HCT116 (cell line): ENCODE data around the gene GAMT. TPM values are rescaled to one million over a fixed set of nuclear protein-coding genes. Genes with fewer than 3 reads are reported as not detected.

Experiments used
- ATAC-seq: fragments of 200-7000 bp; cut with Tn5 transposase; 2 replicates; pipeline ENCODE4 v1.9.1; 2020; ENCODE audit warnings: mild to moderate bottlenecking, moderate library complexity
- BruUV-seq: library from RNA; stranded (reverse); fragments of 400-500 nt; replicated peaks from 2 replicates; lab custom pipeline; 2021; lab: Mats Ljungman, UMichigan
- CTCF ChIA-PET: fragments of 300-600 bp; sonication (Branson Sonifier 250); formaldehyde crosslinking; loops from one replicate; lab custom pipeline; 2021; ENCODE audit warnings: antibody characterized with exemption; lab: Charles Lee
- POLR2A ChIA-PET: fragments of 300-600, 350-600 bp; sonication (Branson Sonifier 250); formaldehyde crosslinking; loops from one replicate; lab custom pipeline; 2021; ENCODE audit warnings: antibody characterized with exemption; lab: Charles Lee
- RAD21 ChIA-PET, 2 experiments: fragments of 300-600 bp; sonication (Branson Sonifier 250); formaldehyde crosslinking; loops; one replicate each; lab custom pipeline; 2023; ENCODE audit warnings: low total read pairs in 2 of 2; ENCODE audit not compliant: uncharacterized antibody in 2 of 2, unreplicated experiment in 2 of 2, low non-redundant PET in 1 of 2; lab: Charles Lee
- DNase-seq: peaks from one replicate; pipeline ENCODE4 v3.0.0-alpha.2; 2010; ENCODE audit warnings: low read depth, low spot score
- H2AFZ ChIP-seq: fragments of 200-600 bp; shearing (Covaris generic), sonication (generic); 2 replicates; pipeline ENCODE4 v1.6.1; 2017; ENCODE audit warnings: low read depth, mixed run types, mixed read lengths, antibody characterized with exemption, low read length; ENCODE audit not compliant: poor library complexity, severe bottlenecking
- H3K27ac ChIP-seq: 2 replicates; pipeline ENCODE4 v1.5.1; 2012; ENCODE audit warnings: low read depth, low read length
- H3K27me3 ChIP-seq: fragments of 200-600 bp; sonication (generic); 2 replicates; pipeline ENCODE4 v1.6.1; 2016; ENCODE audit warnings: mixed run types, low read length, mixed read lengths; ENCODE audit not compliant: insufficient read depth
- H3K36me3 ChIP-seq, 2 experiments: fragments of 200-500 bp in 1 of 2; fragments of 200-600 bp in 1 of 2; sonication (Bioruptor generic) in 1 of 2; sonication (generic) in 1 of 2; 2 replicates each; pipeline versions ENCODE4 v1.5.1 to v1.6.1; 2014 to 2016; ENCODE audit warnings: low read length in 2 of 2, inconsistent platforms in 1 of 2, mixed read lengths in 1 of 2, mixed run types in 1 of 2; ENCODE audit not compliant: insufficient read depth in 2 of 2, control insufficient read depth in 1 of 2
- H3K4me1 ChIP-seq, 2 experiments: fragments of 200-600 bp in 1 of 2; sonication (generic) in 1 of 2; 2 replicates each; pipeline versions ENCODE4 v1.5.1 to v1.6.1; 2012 to 2017; ENCODE audit warnings: low read length in 2 of 2, inconsistent platforms in 1 of 2, mild to moderate bottlenecking in 1 of 2, mixed read lengths in 1 of 2, mixed run types in 1 of 2, moderate library complexity in 1 of 2; ENCODE audit not compliant: insufficient read depth in 2 of 2, control insufficient read depth in 1 of 2
- H3K4me2 ChIP-seq: fragments of 200-600 bp; sonication (generic); 2 replicates; pipeline ENCODE4 v1.6.1; 2017; ENCODE audit warnings: mixed run types, low read length, mixed read lengths
- H3K4me3 ChIP-seq, 2 experiments: fragments of 200-600 bp in 1 of 2; sonication (generic) in 1 of 2; replicated peaks in 1 of 2; 2 replicates each; pipeline ENCODE4 v1.5.1; 2011 to 2016; ENCODE audit warnings: low read length in 2 of 2, control low read depth in 1 of 2, low read depth in 1 of 2, mild to moderate bottlenecking in 1 of 2, mixed read lengths in 1 of 2, mixed run types in 1 of 2
- H3K79me2 ChIP-seq: fragments of 200-600 bp; sonication (generic); 2 replicates; pipeline ENCODE4 v1.6.1; 2017; ENCODE audit warnings: mild to moderate bottlenecking, mixed run types, low read length, moderate library complexity, mixed read lengths; ENCODE audit not compliant: insufficient read depth
- H3K9ac ChIP-seq: fragments of 200-600 bp; sonication (generic); 2 replicates; pipeline ENCODE4 v1.6.1; 2016; ENCODE audit warnings: low read length, mixed read lengths
- H3K9me2 ChIP-seq: fragments of 200-600 bp; sonication (generic), shearing (Covaris generic); 2 replicates; pipeline ENCODE4 v1.6.1; 2017; ENCODE audit warnings: mixed run types, mild to moderate bottlenecking, moderate library complexity; ENCODE audit not compliant: insufficient read depth
- H3K9me3 ChIP-seq, 2 experiments: fragments of 200-500 bp in 1 of 2; fragments of 200-600 bp in 1 of 2; sonication (Bioruptor generic) in 1 of 2; sonication (generic) in 1 of 2; 2 replicates each; pipeline ENCODE4 v1.6.1; 2014 to 2017; ENCODE audit warnings: low read length in 2 of 2, mixed read lengths in 2 of 2, inconsistent platforms in 1 of 2, low read depth in 1 of 2, mild to moderate bottlenecking in 1 of 2, mixed run types in 1 of 2, moderate library complexity in 1 of 2; ENCODE audit not compliant: control insufficient read depth in 1 of 2, insufficient read depth in 1 of 2
- H4K20me1 ChIP-seq: fragments of 200-600 bp; sonication (generic), shearing (Covaris generic); 2 replicates; pipeline ENCODE4 v1.6.1; 2017; ENCODE audit warnings: mixed run types, mild to moderate bottlenecking, moderate library complexity; ENCODE audit not compliant: insufficient read depth
- ATF3 ChIP-seq: IDR thresholded peaks from 2 replicates; pipeline ENCODE4 v1.6.1; 2012
- CTCF ChIP-seq, 3 experiments: fragments of 200-600 bp in 1 of 3; sonication (generic) in 1 of 3; IDR thresholded peaks in 2 of 3; conservative IDR thresholded peaks in 1 of 3; 2 replicates each; pipeline ENCODE4 v1.5.1; 2012 to 2017; ENCODE audit warnings: low read depth in 2 of 3, low read length in 2 of 3, antibody characterized with exemption in 1 of 3, borderline replicate concordance in 1 of 3, control low read depth in 1 of 3, mild to moderate bottlenecking in 1 of 3, mixed read lengths in 1 of 3, mixed run types in 1 of 3, moderate library complexity in 1 of 3; ENCODE audit not compliant: insufficient read depth in 1 of 3
- EZH2 ChIP-seq: fragments of 200-600 bp; sonication (generic); IDR thresholded peaks from 2 replicates; pipeline ENCODE4 v1.6.1; 2017; ENCODE audit warnings: antibody characterized with exemption, mixed run types
- POLR2A ChIP-seq: IDR thresholded peaks from 2 replicates; pipeline ENCODE4 v1.7.0; 2011; ENCODE audit warnings: borderline replicate concordance; ENCODE audit not compliant: insufficient read depth, insufficient read length; ENCODE audit errors: extremely low read depth
- POLR2AphosphoS5 ChIP-seq: IDR thresholded peaks from 2 replicates; pipeline ENCODE4 v1.6.1; 2011; ENCODE audit warnings: mild to moderate bottlenecking, low read depth, low read length, moderate library complexity
- REST ChIP-seq: IDR thresholded peaks from 2 replicates; pipeline ENCODE4 v1.6.1; 2012; ENCODE audit warnings: low read depth
- SIN3A ChIP-seq: IDR thresholded peaks from 2 replicates; pipeline ENCODE4 v1.6.1; 2012; ENCODE audit warnings: low read depth
- intact Hi-C: fragments of 100-400 bp; cut with micrococcal nuclease; formaldehyde crosslinking; loops from 2 replicates; pipeline ENCODE4 v1.10.0; 2022
- total RNA-seq: library from RNA; stranded (reverse); gene quantifications from one replicate; pipeline ENCODE4 v1.2.1, GENCODE V29; 2021; ENCODE audit not compliant: unreplicated experiment

GAMT gene
- total RNA-seq, 1 experiment from 2014 or later = 102 TPM

- no peaks in the 10 kb centered on the region for H4K20me1 ChIP-seq
- H3K27ac ChIP-seq = peak overlapping the region; percentile 99
- H3K79me2 ChIP-seq = peaks cover 22% of the 10 kb centered on the region
- RAD21 ChIA-PET = no interaction called here
- no peak for DNase-seq
- no peaks in the 10 kb centered on the region for H3K9me2 ChIP-seq
- H3K9me3 ChIP-seq = no peaks in the 10 kb centered on the region
- peak overlapping the region; percentile 93 for H3K4me2 ChIP-seq
- CTCF ChIA-PET = no interaction called here
- no TSS peak for BruUV-seq
- H3K4me3 ChIP-seq = peak overlapping the region; percentile 79 to 84
- H2AFZ ChIP-seq = no peak overlapping the region
- intact Hi-C loops = no loop called here
- H3K36me3 ChIP-seq = peaks cover 25 to 33% of the 10 kb centered on the region in 2 experiments; a peak in 3 of 4 replicates
- ATAC-seq = no peak
- H3K9ac ChIP-seq = peak overlapping the region; percentile 77
- H3K4me1 ChIP-seq = peaks cover 10 to 18% of the 10 kb centered on the region in 2 experiments
- POLR2A ChIA-PET = no interaction called here
- TF ChIP-seq POLR2AphosphoS5 (no peak), EZH2 (no peak), ATF3 (no peak), REST (no peak), SIN3A (no peak), CTCF (IDR thresholded peaks at IDR 0.05 in 2 of 3, conservative IDR thresholded peaks at IDR 0.05 in 1 of 3; ENCODE audit: borderline replicate concordance in 1 of 3, insufficient read depth in 1 of 3, low read depth in 2 of 3, low read length in 2 of 3) (no peak), POLR2A (no peak)
- no peaks in the 10 kb centered on the region for H3K27me3 ChIP-seq
Measured at GRCh38 chr19:1355568-1356507, 45.5 kb downstream of the GAMT start.
